Measurements from ENCODE around the gene ZNF343. TPM values are rescaled to one million over a fixed set of nuclear protein-coding genes. Genes with fewer than 3 reads are reported as not detected.
"Not testable (repeated sequence)": the region's sequence is repeated elsewhere in the genome, so short reads cannot be mapped to it uniquely, and the experiment has no call there.

Gene ZNF343
- total and polyA plus RNA-seq, 10 donors: 4.8 to 16.2 (median 10.3) TPM

DNA sequence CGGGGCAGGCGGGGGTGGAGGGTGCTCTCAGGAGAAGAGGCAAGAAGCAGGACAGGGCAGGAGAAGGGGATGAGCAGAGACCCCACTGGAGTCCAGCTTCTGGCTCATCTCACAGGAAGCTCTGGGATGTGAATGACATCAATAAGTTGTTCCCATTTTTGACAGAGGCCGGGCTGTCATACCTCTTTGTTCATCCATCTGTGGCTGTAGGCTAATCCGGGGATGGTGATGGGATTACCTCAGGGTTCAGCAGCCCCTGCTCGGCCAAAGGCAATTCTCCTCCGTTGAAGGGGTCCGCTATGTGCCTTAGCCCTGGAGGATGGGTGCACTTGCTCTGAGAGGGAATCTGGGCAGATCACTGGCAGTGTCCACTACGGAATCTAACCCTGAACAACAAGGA, 24.4 kb upstream of the ZNF343 start:
- Histone ChIP-seq H3K4me3 (no peak overlapping the region), H3K36me3 (no peaks in the 10 kb centered on the region), H3K27me3 (replicated peaks in 1 of 7) (peaks cover 0 to 38% (median 0%) of the 10 kb centered on the region in 7 donors), H3K27ac (no peak overlapping the region), H3K9me3 (no peaks in the 10 kb centered on the region), H3K4me1 (no peaks in the 10 kb centered on the region)
- TF ChIP-seq POLR2AphosphoS5 (IDR thresholded peaks at IDR 0.05) (no peak), POLR2A (IDR thresholded peaks at IDR 0.05) (no peak)
- TF ChIP-seq, protein P1, sequence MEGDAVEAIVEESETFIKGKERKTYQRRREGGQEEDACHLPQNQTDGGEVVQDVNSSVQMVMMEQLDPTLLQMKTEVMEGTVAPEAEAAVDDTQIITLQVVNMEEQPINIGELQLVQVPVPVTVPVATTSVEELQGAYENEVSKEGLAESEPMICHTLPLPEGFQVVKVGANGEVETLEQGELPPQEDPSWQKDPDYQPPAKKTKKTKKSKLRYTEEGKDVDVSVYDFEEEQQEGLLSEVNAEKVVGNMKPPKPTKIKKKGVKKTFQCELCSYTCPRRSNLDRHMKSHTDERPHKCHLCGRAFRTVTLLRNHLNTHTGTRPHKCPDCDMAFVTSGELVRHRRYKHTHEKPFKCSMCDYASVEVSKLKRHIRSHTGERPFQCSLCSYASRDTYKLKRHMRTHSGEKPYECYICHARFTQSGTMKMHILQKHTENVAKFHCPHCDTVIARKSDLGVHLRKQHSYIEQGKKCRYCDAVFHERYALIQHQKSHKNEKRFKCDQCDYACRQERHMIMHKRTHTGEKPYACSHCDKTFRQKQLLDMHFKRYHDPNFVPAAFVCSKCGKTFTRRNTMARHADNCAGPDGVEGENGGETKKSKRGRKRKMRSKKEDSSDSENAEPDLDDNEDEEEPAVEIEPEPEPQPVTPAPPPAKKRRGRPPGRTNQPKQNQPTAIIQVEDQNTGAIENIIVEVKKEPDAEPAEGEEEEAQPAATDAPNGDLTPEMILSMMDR (IDR thresholded peaks at IDR 0.05 in 8 of 11, conservative IDR thresholded peaks at IDR 0.05 in 3 of 11): no peak
- intact Hi-C loops (cut with DNase I; ENCODE audit: low total_unique reads): no loop called here
- WGBS, 5 donors: 75 to 92% (median 82%) methylated on average over 5 to 8 of the region's 8 CpGs
- DNase-seq: no peak

DNA sequence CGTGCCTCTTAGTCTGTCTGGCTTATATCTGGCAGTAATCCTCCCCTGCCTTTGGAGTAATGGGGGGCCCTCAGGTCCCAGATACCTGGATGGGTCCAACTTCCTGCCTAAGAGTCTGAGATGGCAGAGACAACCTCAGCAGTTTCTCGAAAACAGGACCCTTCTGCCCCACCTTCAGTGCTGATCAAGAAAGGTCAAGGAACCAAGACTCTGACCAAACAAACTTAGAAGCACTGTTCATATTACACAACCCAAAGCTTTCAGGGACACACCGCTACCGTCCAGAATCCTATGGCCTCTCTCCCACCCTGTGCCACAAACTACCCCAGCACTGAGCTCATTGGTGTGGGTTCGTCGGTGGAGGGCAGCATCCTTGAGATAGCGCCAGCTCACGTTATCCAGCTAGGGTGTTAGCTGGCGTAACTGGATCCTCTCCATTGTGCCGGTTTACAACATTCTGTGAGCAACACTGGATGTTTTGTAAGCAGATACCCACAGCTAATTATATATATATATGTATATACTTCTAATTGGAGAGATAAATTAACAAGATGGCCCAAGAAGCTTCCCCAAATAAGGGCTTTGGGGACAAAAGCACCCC, 20.1 kb upstream of the ZNF343 start:
- Histone ChIP-seq H3K4me1 (peaks cover 0 to 23% (median 13%) of the 10 kb centered on the region in 6 donors), H3K9me3 (no peaks in the 10 kb centered on the region), H3K36me3 (no peaks in the 10 kb centered on the region), H3K4me3 (no peak overlapping the region), H3K27ac (no peak overlapping the region), H3K27me3 (replicated peaks in 1 of 7) (peaks cover 0 to 20% (median 0%) of the 10 kb centered on the region in 7 donors)
- DNase-seq: no peak
- TF ChIP-seq, protein P1 (IDR thresholded peaks at IDR 0.05 in 8 of 11, conservative IDR thresholded peaks at IDR 0.05 in 3 of 11): no peak
- TF ChIP-seq POLR2AphosphoS5 (IDR thresholded peaks at IDR 0.05): no peak
- TF ChIP-seq POLR2A (IDR thresholded peaks at IDR 0.05): no peak
- intact Hi-C loops (cut with DNase I; ENCODE audit: low total_unique reads): loop anchor here (10.0 kb wide), 1 partner anchor 116 kb away; no protein-coding TSS in a partner anchor
- WGBS, 5 donors: 73 to 81% (median 78%) methylated on average over 10 of the region's 10 CpGs

DNA sequence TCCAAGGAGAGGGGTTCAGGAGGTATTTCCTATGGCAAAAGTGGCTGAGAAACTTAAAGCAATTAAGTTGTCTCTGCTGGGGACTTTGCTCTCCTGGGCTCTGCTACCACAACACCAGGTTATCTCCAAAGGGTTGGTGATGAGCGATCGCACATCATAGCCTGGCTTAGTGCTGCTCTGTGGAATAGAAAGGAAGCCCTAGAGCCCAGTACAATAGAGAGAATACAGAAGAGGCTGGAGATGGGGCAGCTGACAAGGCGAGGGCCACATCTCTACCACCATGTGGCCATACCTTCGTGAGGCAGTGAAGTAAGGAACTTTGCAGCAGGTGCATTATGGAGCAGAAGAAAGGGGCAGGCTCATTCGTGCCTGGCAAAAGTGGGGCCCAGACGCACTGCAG, 19.0 kb upstream of the ZNF343 start:
- no peak overlapping the region for H3K27ac ChIP-seq
- peaks cover 0 to 12% (median 0%) of the 10 kb centered on the region in 7 donors for H3K27me3 ChIP-seq (replicated peaks in 1 of 7)
- no peaks in the 10 kb centered on the region for H3K9me3 ChIP-seq
- no peak for DNase-seq
- WGBS, 5 donors: 86 to 95% (median 90%) methylated on average over 6 of the region's 6 CpGs
- H3K36me3 ChIP-seq: no peaks in the 10 kb centered on the region
- peaks cover 0 to 33% (median 15%) of the 10 kb centered on the region in 6 donors for H3K4me1 ChIP-seq
- TF ChIP-seq, protein P1 (IDR thresholded peaks at IDR 0.05 in 8 of 11, conservative IDR thresholded peaks at IDR 0.05 in 3 of 11): no peak
- TF ChIP-seq POLR2A (IDR thresholded peaks at IDR 0.05) (no peak), POLR2AphosphoS5 (IDR thresholded peaks at IDR 0.05) (no peak)
- no peak overlapping the region for H3K4me3 ChIP-seq
- intact Hi-C loops (cut with DNase I; ENCODE audit: low total_unique reads): loop anchor here (10.0 kb wide), 1 partner anchor 117 kb away; no protein-coding TSS in a partner anchor

DNA sequence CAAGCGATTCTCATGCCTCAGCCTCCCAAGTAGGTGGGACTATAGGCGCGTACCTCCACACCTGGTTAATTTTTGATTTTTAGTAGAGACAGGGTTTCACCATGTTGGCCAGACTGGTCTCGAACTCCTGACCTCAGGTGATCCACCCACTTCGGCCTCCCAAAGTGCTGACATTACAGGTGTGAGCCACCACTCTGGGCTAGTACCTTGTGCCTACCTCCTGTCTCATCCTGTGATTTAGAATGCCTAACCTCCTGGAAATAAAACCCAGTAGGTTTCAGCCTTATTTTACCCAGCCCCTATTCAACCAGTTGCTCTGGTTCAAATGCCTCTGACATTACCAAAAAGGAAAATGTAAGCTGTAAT, 17.5 kb upstream of the ZNF343 start:
- H3K9me3 ChIP-seq, DNase-seq, H3K36me3 ChIP-seq, H3K4me3 ChIP-seq: not testable (repeated sequence)
- intact Hi-C loops (cut with DNase I; ENCODE audit: low total_unique reads): loop anchor here (10.0 kb wide), 1 partner anchor 119 kb away; no protein-coding TSS in a partner anchor
- 88 to 98% (median 95%) methylated on average over 5 of the region's 5 CpGs for WGBS, 5 donors
- Histone ChIP-seq H3K4me1 (peaks cover 0 to 43% (median 19%) of the 10 kb centered on the region in 6 donors), H3K27ac (peak overlapping the region in 5 of 8 donors; percentile 90 to 95 (median 92)), H3K27me3 (replicated peaks in 1 of 7) (peaks cover 0 to 11% (median 0%) of the 10 kb centered on the region in 7 donors)

Data from spleen (tissue), 11 donors.